CD14-positive monocyte (primary cell): ENCODE data around the gene GALNT17. TPM values are rescaled to one million over a fixed set of nuclear protein-coding genes. Genes with fewer than 3 reads are reported as not detected.
"Not testable (repeated sequence)": the region's sequence is repeated elsewhere in the genome, so short reads cannot be mapped to it uniquely, and the experiment has no call there.

Source experiments
- DNase-seq, 3 donors: peaks; one replicate each; pipeline ENCODE4 v3.0.0-alpha.2; 2011 to 2022
- H2AFZ ChIP-seq: 2 replicates; pipeline ENCODE4 v1.6.0; 2012; ENCODE audit warnings: mild to moderate bottlenecking, low read depth, low read length, inconsistent platforms; ENCODE audit not compliant: insufficient read depth, poor library complexity, severe bottlenecking
- H3K27ac ChIP-seq, 2 donors: 1 replicate in 1 of 2; 2 replicates in 1 of 2; pipeline ENCODE4 v1.5.1; 2012 to 2013; ENCODE audit warnings: low read length in 2 of 2, control low read depth in 1 of 2, inconsistent platforms in 1 of 2, low read depth in 1 of 2, mild to moderate bottlenecking in 1 of 2
- H3K27me3 ChIP-seq, 2 donors: one replicate each; pipeline versions ENCODE4 v1.6.0 to v1.6.1; 2011 to 2013; ENCODE audit warnings: low read length in 2 of 2; ENCODE audit not compliant: control insufficient read depth in 2 of 2, insufficient read depth in 2 of 2
- H3K36me3 ChIP-seq, 2 donors: replicated peaks in 1 of 2; 1 replicate in 1 of 2; 2 replicates in 1 of 2; pipeline versions ENCODE4 v1.5.1 to v1.6.1; 2012 to 2013; ENCODE audit warnings: low read length in 2 of 2, control low read depth in 1 of 2, inconsistent platforms in 1 of 2, mild to moderate bottlenecking in 1 of 2; ENCODE audit not compliant: insufficient read depth in 2 of 2, control insufficient read depth in 1 of 2
- H3K4me1 ChIP-seq, 2 donors: 1 replicate in 1 of 2; 2 replicates in 1 of 2; pipeline versions ENCODE4 v1.5.1 to v1.6.1; 2012 to 2013; ENCODE audit warnings: low read length in 2 of 2, control low read depth in 1 of 2, inconsistent platforms in 1 of 2, mild to moderate bottlenecking in 1 of 2, moderate library complexity in 1 of 2; ENCODE audit not compliant: insufficient read depth in 2 of 2, control insufficient read depth in 1 of 2
- H3K4me2 ChIP-seq: replicated peaks from 2 replicates; pipeline ENCODE3; 2012; ENCODE audit warnings: low read length, moderate library complexity, mild to moderate bottlenecking; ENCODE audit not compliant: poor library complexity, severe bottlenecking; ENCODE audit errors: extremely low read depth
- H3K4me3 ChIP-seq, 3 experiments: fragments of 200-600 bp in 1 of 3; sonication (generic) in 1 of 3; replicated peaks in 1 of 3; 1 replicate in 2 of 3; 2 replicates in 1 of 3; pipeline ENCODE4 v1.5.1; 2011 to 2013; ENCODE audit warnings: low read length in 3 of 3, mild to moderate bottlenecking in 3 of 3, control low read depth in 2 of 3, low read depth in 2 of 3, inconsistent platforms in 1 of 3, moderate library complexity in 1 of 3
- H3K79me2 ChIP-seq: 2 replicates; pipeline ENCODE4 v1.6.0; 2012; ENCODE audit warnings: mild to moderate bottlenecking, control low read depth, inconsistent platforms, low read length, moderate library complexity; ENCODE audit not compliant: insufficient read depth
- H3K9ac ChIP-seq: 2 replicates; pipeline ENCODE4 v1.6.0; 2017; ENCODE audit warnings: low read length, mild to moderate bottlenecking; ENCODE audit not compliant: insufficient read depth, poor library complexity, severe bottlenecking
- H3K9me3 ChIP-seq, 2 donors: replicated peaks in 1 of 2; 1 replicate in 1 of 2; 2 replicates in 1 of 2; pipeline versions ENCODE4 v1.5.1 to v1.6.1; 2012 to 2013; ENCODE audit warnings: low read length in 2 of 2, control low read depth in 1 of 2; ENCODE audit not compliant: control insufficient read depth in 1 of 2, insufficient read depth in 1 of 2
- H4K20me1 ChIP-seq: 2 replicates; pipeline ENCODE4 v1.6.0; 2012; ENCODE audit warnings: mild to moderate bottlenecking, low read length, control low read depth, moderate library complexity; ENCODE audit not compliant: insufficient read depth
- H3K27ac Mint-ChIP-seq, 7 donors: one replicate each; pipeline ENCODE4 v1.8.0; 2020; ENCODE audit warnings: mild to moderate bottlenecking in 7 of 7, mixed read lengths in 7 of 7, moderate library complexity in 6 of 7, inconsistent platforms in 2 of 7
- H3K27me3 Mint-ChIP-seq, 3 donors: one replicate each; pipeline ENCODE4 v1.8.0; 2021 to 2022; ENCODE audit warnings: low read depth in 3 of 3, mild to moderate bottlenecking in 3 of 3, mixed read lengths in 3 of 3, moderate library complexity in 3 of 3, inconsistent platforms in 1 of 3
- H3K36me3 Mint-ChIP-seq, 2 donors: one replicate each; pipeline ENCODE4 v1.8.0; 2020; ENCODE audit warnings: mixed read lengths in 2 of 2, inconsistent platforms in 1 of 2, mild to moderate bottlenecking in 1 of 2
- H3K4me1 Mint-ChIP-seq: one replicate; pipeline ENCODE4 v1.8.0; 2020; ENCODE audit warnings: mild to moderate bottlenecking, mixed read lengths
- H3K4me3 Mint-ChIP-seq, 2 donors: one replicate each; pipeline ENCODE4 v1.8.0; 2020; ENCODE audit warnings: mild to moderate bottlenecking in 2 of 2, mixed read lengths in 2 of 2, moderate library complexity in 1 of 2
- H3K9me3 Mint-ChIP-seq, 7 donors: one replicate each; pipeline ENCODE4 v1.8.0; 2020 to 2022; ENCODE audit warnings: mixed read lengths in 7 of 7, mild to moderate bottlenecking in 6 of 7, moderate library complexity in 6 of 7, inconsistent platforms in 2 of 7
- CTCF ChIP-seq: fragments of 200-600 bp; IDR thresholded peaks from one replicate; pipeline ENCODE4 v1.8.0; 2022; ENCODE audit warnings: antibody characterized with exemption, mild to moderate bottlenecking
- WGBS: methylation state at CpG from one replicate; pipeline ENCODE4 v1.1.5; 2013; ENCODE audit warnings: missing lambda C conversion rate; ENCODE audit not compliant: insufficient coverage; 5-methylcytosine and 5-hydroxymethylcytosine counted together
- intact Hi-C, 2 donors: fragments of 100-400 bp; cut with micrococcal nuclease; formaldehyde crosslinking; loops; one replicate each; pipeline versions ENCODE4 v1.15.0 to v1.15.1; 2023
- polyA plus RNA-seq, 3 donors: library from polyadenylated mRNA; depleted of rRNA in 1 of 3; unstranded in 2 of 3; stranded (reverse) in 1 of 3; fragments of 300-500 nt in 2 of 3; fragments of >200 nt in 1 of 3; fragmentation: Illumina TruSeq in 2 of 3; gene quantifications; 1 replicate in 2 of 3; 2 replicates in 1 of 3; pipeline ENCODE4 v1.2.3, GENCODE V29; 2012 to 2021

GALNT17 gene
- polyA plus RNA-seq, 3 donors = not detected

GRCh38 chr7:71638108-71638507 lies 506.2 kb downstream of the GALNT17 start:
- peaks cover 0 to 32% (median 7%) of the 10 kb centered on the region in 7 donors for H3K9me3 Mint-ChIP-seq
- no peak for TF ChIP-seq CTCF
- H3K9ac ChIP-seq = no peak overlapping the region

GRCh38 chr7:71639382-71640085 lies 507.6 kb downstream of the GALNT17 start:
- Mint-ChIP-seq H3K36me3 (no peaks in the 10 kb centered on the region), H3K9me3 (peaks cover 0 to 46% (median 14%) of the 10 kb centered on the region in 7 donors), H3K4me3 (no peak overlapping the region), H3K27me3 (peaks cover 0 to 1% (median 0%) of the 10 kb centered on the region in 3 donors), H3K27ac (no peak overlapping the region), H3K4me1 (no peaks in the 10 kb centered on the region)
- 80% methylated on average over 1 of the region's 12 CpGs for WGBS
- Histone ChIP-seq H3K36me3 (no peaks in the 10 kb centered on the region), H4K20me1 (no peaks in the 10 kb centered on the region), H3K4me1 (no peaks in the 10 kb centered on the region), H3K9ac (no peak overlapping the region), H3K4me2 (no peak overlapping the region), H3K4me3 (no peak overlapping the region), H3K79me2 (no peaks in the 10 kb centered on the region), H2AFZ (no peak overlapping the region), H3K27me3 (no peaks in the 10 kb centered on the region), H3K9me3 (peaks cover 0 to 9% of the 10 kb centered on the region in 2 donors), H3K27ac (no peak overlapping the region)
- intact Hi-C loops = no loop called here
- DNase-seq = no peak
- no peak for TF ChIP-seq CTCF

More at GRCh38 chr7:71638108-71638507, 506.2 kb downstream of the GALNT17 start:
- Mint-ChIP-seq H3K27ac (no peak overlapping the region), H3K27me3 (peaks cover 0 to 2% (median 1%) of the 10 kb centered on the region in 3 donors), H3K4me1 (no peaks in the 10 kb centered on the region), H3K4me3 (no peak overlapping the region), H3K36me3 (no peaks in the 10 kb centered on the region)
- Histone ChIP-seq H3K4me1 (no peaks in the 10 kb centered on the region), H4K20me1 (no peaks in the 10 kb centered on the region), H3K4me3 (no peak overlapping the region), H3K4me2 (no peak overlapping the region), H2AFZ (no peak overlapping the region), H3K79me2 (no peaks in the 10 kb centered on the region), H3K27me3 (no peaks in the 10 kb centered on the region), H3K9me3 (peaks cover 0 to 3% of the 10 kb centered on the region in 2 donors), H3K27ac (no peak overlapping the region), H3K36me3 (no peaks in the 10 kb centered on the region)
- no CpG with 5 or more reads among the region's 1 CpG for WGBS
- DNase-seq = no peak
- intact Hi-C loops = no loop called here

GRCh38 chr7:71643031-71643430 lies 511.1 kb downstream of the GALNT17 start:
- peaks cover 19 to 25% of the 10 kb centered on the region in 2 donors for H3K9me3 ChIP-seq

More at GRCh38 chr7:71643031-71643430, 511.1 kb downstream of the GALNT17 start:
- DNase-seq, H3K27me3 Mint-ChIP-seq, intact Hi-C loops, H3K27ac Mint-ChIP-seq, H3K27ac ChIP-seq, H3K79me2 ChIP-seq, H4K20me1 ChIP-seq, H3K4me1 ChIP-seq, H3K4me3 ChIP-seq, H3K4me2 ChIP-seq, H2AFZ ChIP-seq, H3K27me3 ChIP-seq, H3K9ac ChIP-seq, H3K4me1 Mint-ChIP-seq, H3K36me3 Mint-ChIP-seq, H3K4me3 Mint-ChIP-seq, H3K36me3 ChIP-seq: not testable (repeated sequence)
- H3K9me3 Mint-ChIP-seq = peaks cover 10 to 58% (median 24%) of the 10 kb centered on the region in 7 donors
- 93% methylated on average over 6 of the region's 9 CpGs for WGBS
